GM20000 (cell line): Measurements from ENCODE around the gene CPVL.
"Not testable (repeated sequence)": the region's sequence is repeated elsewhere in the genome, so short reads cannot be mapped to it uniquely, and the experiment has no call there.

Source experiments
- DNase-seq: peaks from one replicate; pipeline ENCODE4 v3.0.0; 2012; ENCODE audit warnings: low spot score
- TF ChIP-seq, protein P1 (sequence below): IDR thresholded peaks from 2 replicates; pipeline ENCODE4 v1.5.1; 2012; ENCODE audit warnings: mild to moderate bottlenecking, control low read depth; ENCODE audit errors: extremely low read depth, missing control alignments

The CPVL gene

GRCh38 chr7:29102558-29103151 lies 43.7 kb downstream of the CPVL start:
- TF ChIP-seq, protein P1, sequence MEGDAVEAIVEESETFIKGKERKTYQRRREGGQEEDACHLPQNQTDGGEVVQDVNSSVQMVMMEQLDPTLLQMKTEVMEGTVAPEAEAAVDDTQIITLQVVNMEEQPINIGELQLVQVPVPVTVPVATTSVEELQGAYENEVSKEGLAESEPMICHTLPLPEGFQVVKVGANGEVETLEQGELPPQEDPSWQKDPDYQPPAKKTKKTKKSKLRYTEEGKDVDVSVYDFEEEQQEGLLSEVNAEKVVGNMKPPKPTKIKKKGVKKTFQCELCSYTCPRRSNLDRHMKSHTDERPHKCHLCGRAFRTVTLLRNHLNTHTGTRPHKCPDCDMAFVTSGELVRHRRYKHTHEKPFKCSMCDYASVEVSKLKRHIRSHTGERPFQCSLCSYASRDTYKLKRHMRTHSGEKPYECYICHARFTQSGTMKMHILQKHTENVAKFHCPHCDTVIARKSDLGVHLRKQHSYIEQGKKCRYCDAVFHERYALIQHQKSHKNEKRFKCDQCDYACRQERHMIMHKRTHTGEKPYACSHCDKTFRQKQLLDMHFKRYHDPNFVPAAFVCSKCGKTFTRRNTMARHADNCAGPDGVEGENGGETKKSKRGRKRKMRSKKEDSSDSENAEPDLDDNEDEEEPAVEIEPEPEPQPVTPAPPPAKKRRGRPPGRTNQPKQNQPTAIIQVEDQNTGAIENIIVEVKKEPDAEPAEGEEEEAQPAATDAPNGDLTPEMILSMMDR = peak; percentile 36
- DNase-seq = peak; percentile 26

DNA sequence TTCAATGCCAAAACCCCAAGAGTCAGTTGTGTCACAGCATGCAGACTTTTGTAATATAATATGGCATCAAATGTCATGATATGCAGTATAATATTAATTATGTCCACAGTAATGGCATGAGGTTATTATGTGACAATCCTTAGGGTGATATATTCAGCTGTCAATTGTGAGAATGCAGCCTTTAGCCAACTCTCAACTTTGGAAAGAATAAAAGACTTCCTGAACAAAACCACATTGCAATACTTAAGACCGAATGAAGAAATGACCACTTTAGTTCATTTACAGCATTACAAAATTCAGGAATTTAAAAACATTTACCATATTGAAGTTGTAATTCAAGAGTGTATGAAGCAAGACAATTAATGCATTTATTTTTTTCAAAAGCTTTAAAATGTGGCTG lies 45.4 kb downstream of the CPVL start:
- DNase-seq = no peak
- TF ChIP-seq, protein P1 = no peak

- TF ChIP-seq, protein P1 = no peak
- DNase-seq = no peak
These were observed 46.2 kb downstream of the CPVL start for GRCh38 chr7:29099896-29100847.

GRCh38 chr7:29096446-29096730 lies 49.9 kb downstream of the CPVL start:
- no peak for DNase-seq
- TF ChIP-seq, protein P1 = no peak

DNA sequence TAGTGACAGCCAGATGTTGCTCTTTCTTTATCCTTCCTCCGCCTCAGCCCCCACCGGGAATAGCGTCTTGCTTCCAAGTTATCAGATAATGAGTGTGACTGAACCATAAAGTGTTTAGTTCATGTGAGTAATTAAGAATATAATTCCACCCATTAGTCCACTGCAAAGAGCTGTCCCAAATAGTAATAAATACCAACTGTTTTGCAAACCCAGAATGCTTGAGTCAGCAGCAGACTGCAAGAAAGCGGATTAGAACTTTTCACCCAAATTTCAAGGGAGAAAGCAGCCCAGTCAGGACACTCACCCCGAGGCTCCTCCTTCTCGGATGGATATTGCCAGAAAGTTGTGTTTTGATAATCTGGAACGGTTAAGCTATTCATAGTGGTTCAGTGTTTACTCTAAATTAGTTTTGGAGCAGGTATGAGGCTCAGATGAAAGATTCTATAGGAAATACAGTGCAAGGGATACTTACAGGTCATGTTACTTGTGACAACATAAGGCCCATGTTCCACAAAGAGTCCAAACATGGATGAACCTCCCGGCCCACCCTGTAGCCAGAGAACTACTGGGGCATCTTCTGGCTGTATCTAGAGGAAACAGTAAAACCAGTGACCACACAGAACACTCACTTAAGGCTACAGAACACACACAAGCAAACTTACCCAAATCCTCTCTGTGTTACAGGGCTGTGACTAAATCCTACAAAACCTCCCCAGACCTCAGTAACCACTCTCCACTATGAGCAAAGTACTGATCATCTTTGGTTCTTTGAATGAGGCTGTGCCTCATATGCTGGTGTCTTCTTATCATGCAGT lies 50.5 kb downstream of the CPVL start:
- no peak for DNase-seq
- TF ChIP-seq, protein P1 = no peak

DNA sequence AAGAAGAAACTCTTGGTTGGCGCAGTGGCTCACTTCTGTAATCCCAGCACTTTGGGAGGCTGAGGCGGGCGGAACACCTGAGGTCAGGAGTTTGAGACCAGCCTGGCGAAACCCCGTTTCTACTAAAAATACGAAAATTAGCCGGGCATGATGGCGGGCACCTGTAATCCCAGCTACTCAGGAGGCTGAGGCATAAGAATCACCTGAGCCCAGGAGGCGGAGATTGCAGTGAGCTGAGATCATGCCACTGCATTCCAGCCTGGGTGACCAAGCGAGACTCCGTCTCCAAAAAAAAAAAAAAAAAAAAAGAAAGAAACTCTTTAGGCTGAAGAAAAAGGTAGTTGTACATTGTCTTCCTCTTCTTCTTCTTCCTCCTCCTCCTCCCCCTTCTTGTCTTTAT lies 53.2 kb downstream of the CPVL start:
- DNase-seq = not testable (repeated sequence)

GRCh38 chr7:29091715-29092114 lies 54.6 kb downstream of the CPVL start:
- TF ChIP-seq, protein P1 = no peak
- DNase-seq = peak; percentile 77
